ENCODE measurements around the gene DGCR2.
"Not testable (repeated sequence)": the region's sequence is repeated elsewhere in the genome, so short reads cannot be mapped to it uniquely, and the experiment has no call there.

DGCR2 gene

GRCh38 chr22:19072853-19073252 is 49.4 kb downstream of the DGCR2 start:
- DNase-seq = not testable (repeated sequence)

GRCh38 chr22:19070397-19071169 is 51.6 kb downstream of the DGCR2 start:
- DNase-seq = no peak

GRCh38 chr22:19069451-19069850 is 52.8 kb downstream of the DGCR2 start:
- no peak for DNase-seq

GRCh38 chr22:19068784-19069271 is 53.4 kb downstream of the DGCR2 start:
- DNase-seq = no peak

GRCh38 chr22:19067696-19068348 is 54.4 kb downstream of the DGCR2 start:
- no peak for DNase-seq

- no peak for DNase-seq
Measured at GRCh38 chr22:19066531-19067271, 55.5 kb downstream of the DGCR2 start.

- no peak for DNase-seq
Measured at GRCh38 chr22:19065929-19066328, 56.3 kb downstream of the DGCR2 start.

GRCh38 chr22:19065298-19065859 is 56.8 kb downstream of the DGCR2 start:
- DNase-seq = no peak

- no peak for DNase-seq
Measured at GRCh38 chr22:19064354-19065054, 57.7 kb downstream of the DGCR2 start.

- DNase-seq = no peak
Measured at GRCh38 chr22:19063581-19064353, 58.4 kb downstream of the DGCR2 start.

GRCh38 chr22:19062943-19063308 is 59.3 kb downstream of the DGCR2 start:
- no peak for DNase-seq

- no peak for DNase-seq
Measured at GRCh38 chr22:19062139-19062942, 59.9 kb downstream of the DGCR2 start.

- DNase-seq = no peak
Measured at GRCh38 chr22:19061471-19062138, 60.6 kb downstream of the DGCR2 start.

- DNase-seq = no peak
Measured at GRCh38 chr22:19060356-19061009, 61.7 kb downstream of the DGCR2 start.

- no peak for DNase-seq
Measured at GRCh38 chr22:19059481-19060278, 62.5 kb downstream of the DGCR2 start.

- no peak for DNase-seq
Measured at GRCh38 chr22:19058713-19059451, 63.3 kb downstream of the DGCR2 start.

- DNase-seq = no peak
Measured at GRCh38 chr22:19057999-19058491, 64.2 kb downstream of the DGCR2 start.

- DNase-seq = no peak
Measured at GRCh38 chr22:19057539-19057938, 64.7 kb downstream of the DGCR2 start.

All from CD4-positive, alpha-beta T cell treated with Interleukin-17A for 4 hours (primary cell).